Activated CD4-positive, alpha-beta T cell treated with anti-CD3 and anti-CD28 coated beads, Interleukin-2, amount 50 U/mL, for 16 hours (primary cell): Measurements from ENCODE around the gene TTC23L.

Experiments used
- DNase-seq: peaks from one replicate; pipeline ENCODE4 v3.0.0-alpha.2; 2020

TTC23L gene

GRCh38 chr5:34833976-34834793 lies 4.8 kb upstream of the TTC23L start:
- no peak for DNase-seq

DNA sequence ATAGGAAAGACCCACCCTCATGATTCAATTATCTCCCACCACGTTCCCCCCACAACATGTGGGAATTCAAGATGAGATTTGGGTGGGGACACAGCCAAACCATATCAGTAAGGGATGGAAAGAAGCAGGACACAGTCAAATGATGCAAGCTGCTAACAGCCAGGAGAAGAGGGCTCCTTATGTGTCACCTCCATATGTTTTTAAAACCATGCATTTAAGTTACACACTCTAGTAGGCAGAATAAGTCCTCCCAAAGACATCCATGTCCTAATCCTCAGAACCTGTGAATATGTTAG lies 4.2 kb upstream of the TTC23L start:
- DNase-seq: no peak

- no peak for DNase-seq
These were observed 3.3 kb upstream of the TTC23L start for GRCh38 chr5:34835664-34836063.

DNA sequence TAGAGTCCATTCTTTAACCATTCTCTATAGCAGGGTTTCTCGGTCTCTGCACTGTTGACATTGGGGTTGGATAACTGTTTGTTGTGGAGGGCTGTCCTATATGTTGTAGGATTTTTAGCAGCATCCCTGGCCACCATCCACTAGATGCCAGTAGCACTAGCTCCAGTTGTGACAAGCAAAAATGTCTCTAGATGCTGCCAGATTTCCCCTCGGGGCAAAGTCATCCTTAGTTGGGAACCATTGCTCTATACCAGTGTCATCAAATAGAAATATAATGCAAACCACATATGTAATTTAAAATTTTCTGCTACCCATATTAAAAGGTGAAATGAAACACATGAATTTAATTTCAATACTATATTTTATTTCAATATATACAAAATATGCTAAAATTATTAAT lies 2.9 kb downstream of the TTC23L start:
- DNase-seq: no peak

DNA sequence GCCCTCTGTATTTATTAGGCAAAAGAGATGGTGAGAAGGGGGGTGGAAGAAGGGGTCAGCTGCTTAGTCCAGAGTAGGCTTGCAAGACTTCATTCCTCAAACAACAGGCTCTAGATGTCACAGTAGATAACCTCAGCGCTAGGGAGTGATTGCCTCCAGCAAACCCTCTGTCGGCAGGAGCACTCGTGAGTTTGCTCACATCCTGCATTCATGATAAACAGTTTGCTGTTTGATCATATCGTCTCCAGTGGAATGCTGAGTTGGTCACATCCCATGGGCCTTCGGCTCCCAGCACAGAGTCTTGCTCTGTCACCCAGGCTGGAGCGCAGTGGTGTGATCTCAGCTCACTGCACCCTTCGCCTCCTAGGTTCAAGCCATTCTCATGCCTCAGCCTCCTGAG lies 3.6 kb downstream of the TTC23L start:
- DNase-seq: no peak

GRCh38 chr5:34843497-34843896 lies 4.5 kb downstream of the TTC23L start:
- no peak for DNase-seq

DNA sequence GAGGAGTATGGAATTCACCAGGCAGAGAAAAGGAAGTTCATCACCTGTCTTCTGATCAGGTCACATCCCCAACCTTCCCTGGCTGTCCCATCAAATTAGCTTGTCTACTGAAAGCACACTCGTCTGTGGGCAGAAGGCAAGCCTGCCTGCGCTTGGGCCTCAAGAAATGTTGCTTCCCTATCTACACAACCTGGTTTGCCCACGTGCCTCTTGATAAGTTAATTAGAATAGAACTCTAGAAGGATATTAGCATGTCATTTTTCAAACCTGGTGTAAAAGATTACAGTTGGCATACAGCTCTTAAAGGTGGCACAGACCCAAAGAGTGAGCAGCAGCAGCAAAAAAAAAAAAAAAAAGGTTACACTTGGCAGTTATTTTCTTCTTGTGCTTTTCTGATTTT lies 5.1 kb downstream of the TTC23L start:
- no peak for DNase-seq

- DNase-seq: no peak
These were observed 6.0 kb downstream of the TTC23L start for GRCh38 chr5:34844999-34845398.

DNA sequence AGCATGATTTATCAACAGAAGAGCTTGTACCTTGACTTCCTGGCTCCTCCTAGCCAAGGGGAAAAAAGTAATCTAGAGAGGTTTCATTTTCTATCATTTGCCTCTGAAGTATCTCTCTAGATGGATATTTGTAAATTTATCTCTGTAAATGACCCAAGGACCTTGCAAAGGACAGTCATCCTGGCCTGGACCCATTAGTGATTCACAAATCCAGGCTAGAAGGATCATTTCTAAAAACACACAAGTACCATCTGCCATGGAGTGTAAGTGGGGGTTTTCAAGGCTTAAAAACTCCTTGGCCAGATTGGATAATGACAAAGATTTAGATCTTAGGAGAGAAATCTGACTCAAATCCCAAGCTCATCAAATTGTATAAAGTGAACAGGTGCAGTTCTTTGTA lies 8.1 kb downstream of the TTC23L start:
- peak; percentile 10 for DNase-seq

GRCh38 chr5:34847552-34847951 lies 8.6 kb downstream of the TTC23L start:
- DNase-seq: no peak

GRCh38 chr5:34848230-34848629 lies 9.3 kb downstream of the TTC23L start:
- no peak for DNase-seq

- no peak for DNase-seq
These were observed 10.3 kb downstream of the TTC23L start for GRCh38 chr5:34849253-34849652.

DNA sequence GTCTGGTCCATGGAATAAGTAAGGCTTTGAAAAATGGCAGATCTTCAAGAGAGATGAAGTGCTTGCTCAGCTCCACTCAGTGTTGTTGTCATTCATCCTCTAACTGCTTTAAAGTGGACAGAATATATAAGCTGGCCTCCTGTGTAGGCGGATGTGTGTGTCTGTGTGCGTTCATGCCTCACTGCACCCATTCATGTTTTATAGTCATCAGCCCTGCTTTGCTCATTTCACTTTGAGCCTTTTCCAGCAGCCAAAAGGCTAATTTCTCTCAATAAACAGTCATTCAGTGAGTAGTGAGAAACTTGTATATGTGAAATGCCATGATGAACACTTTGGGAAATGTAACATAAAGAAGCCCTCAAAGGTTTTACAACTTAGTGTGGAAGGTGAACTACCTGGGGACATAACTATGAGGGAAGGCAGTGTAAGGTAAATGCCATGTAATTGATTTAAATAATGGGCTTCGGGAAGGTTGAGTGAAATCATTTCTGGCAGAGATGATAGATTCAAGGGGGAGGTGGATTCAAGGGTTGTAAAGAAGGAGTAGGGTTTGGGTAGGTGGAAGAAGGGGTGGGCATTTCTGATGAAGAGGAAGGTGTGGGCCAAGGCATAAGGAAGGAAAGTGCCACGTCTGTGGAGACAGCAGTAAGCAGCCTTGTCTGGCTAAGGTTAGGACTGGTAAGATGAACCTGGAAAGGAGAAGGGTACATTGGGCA lies 15.7 kb downstream of the TTC23L start:
- no peak for DNase-seq

GRCh38 chr5:34857161-34857560 lies 18.2 kb downstream of the TTC23L start:
- DNase-seq: no peak

- no peak for DNase-seq
These were observed 18.9 kb downstream of the TTC23L start for GRCh38 chr5:34857894-34858293.

GRCh38 chr5:34858790-34859189 lies 19.8 kb downstream of the TTC23L start:
- no peak for DNase-seq

- no peak for DNase-seq
These were observed 20.3 kb downstream of the TTC23L start for GRCh38 chr5:34859253-34859652.

- no peak for DNase-seq
These were observed 25.0 kb downstream of the TTC23L start for GRCh38 chr5:34863946-34864345.

GRCh38 chr5:34865091-34865490 lies 26.1 kb downstream of the TTC23L start:
- DNase-seq: no peak

GRCh38 chr5:34866989-34867471 lies 28.1 kb downstream of the TTC23L start:
- DNase-seq: no peak

GRCh38 chr5:34867660-34868059 lies 28.7 kb downstream of the TTC23L start:
- DNase-seq: no peak

DNA sequence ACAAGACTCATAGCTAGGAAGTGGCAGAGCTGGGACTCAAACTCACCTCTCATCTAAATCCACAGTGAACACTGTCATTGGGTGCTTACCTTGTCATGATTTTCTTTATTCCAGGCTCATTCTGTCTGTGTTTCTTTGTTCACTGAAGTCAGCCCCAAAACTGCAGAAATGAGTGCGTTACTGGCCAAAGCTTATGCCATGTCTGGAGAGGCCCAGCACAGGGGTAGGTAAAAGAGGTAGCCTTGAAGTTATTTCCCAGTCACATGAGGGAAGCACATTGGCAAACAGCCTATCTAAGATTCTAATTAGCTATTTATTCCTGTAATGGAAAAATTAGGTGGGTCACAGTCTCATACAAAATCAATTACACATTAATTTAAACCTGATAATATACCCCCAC lies 29.8 kb downstream of the TTC23L start:
- DNase-seq: no peak

DNA sequence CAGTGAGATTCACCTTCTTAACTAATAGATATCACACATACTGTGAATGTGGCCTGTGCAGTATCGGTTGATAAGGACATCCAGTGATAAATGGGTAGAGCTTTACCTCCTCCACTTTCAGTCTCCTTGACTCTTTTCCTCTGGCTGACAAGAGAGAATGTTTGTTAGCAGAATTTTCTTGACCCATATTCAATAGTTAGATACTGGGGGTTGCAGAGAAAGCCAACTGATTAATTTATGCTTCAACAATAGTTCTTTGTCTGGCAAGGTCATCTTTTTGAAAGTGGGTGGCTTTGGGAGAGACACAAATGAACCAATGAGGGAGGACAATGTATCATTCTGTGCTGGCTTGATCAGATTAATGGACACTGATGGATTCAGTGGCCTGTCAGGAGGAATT lies 30.3 kb downstream of the TTC23L start:
- DNase-seq: no peak

- no peak for DNase-seq
These were observed 31.4 kb downstream of the TTC23L start for GRCh38 chr5:34870382-34870781.

GRCh38 chr5:34876275-34876674 lies 37.3 kb downstream of the TTC23L start:
- no peak for DNase-seq
